ENCODE measurements around the gene TXNDC2.

Gene TXNDC2

DNA sequence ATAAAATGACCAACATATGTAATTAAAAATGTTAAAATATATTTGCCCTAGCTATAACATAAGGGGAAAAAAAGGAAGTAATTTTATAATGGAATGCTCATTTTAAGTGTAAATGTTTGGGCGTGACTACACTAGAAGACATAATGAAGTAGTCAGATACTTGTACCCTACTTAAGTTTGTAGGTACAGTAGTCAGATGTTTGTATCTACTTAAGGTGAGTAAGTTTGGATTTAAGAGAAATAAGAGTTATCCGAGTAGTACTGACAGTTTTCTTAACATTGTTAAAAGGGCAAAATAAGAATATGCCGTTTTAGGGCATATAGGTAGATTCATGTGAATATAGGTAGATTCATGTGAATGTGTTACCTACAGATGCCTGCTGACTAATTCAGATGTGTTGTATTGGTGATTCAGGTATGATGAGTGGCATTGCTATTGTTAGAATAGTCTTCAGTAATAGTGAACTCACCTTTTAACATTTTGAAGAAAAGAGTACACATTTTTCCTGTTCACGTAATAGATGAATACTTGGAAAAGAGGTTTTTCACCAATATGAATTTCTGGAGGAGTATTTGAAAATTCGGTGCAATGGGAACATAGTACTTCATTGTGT lies 43.0 kb downstream of the TXNDC2 start:
- H3K9ac ChIP-seq (ENCODE audit: low read depth, low read length), result no peak overlapping the region
- no peak overlapping the region for H3K4me3 ChIP-seq (ENCODE audit: low read depth, low read length)
- no peaks in the 10 kb centered on the region for H3K27me3 ChIP-seq (ENCODE audit: control insufficient read depth, insufficient read depth, low read length)
- H3K9me3 ChIP-seq (ENCODE audit: control insufficient read depth, insufficient read depth, low read length), result no peaks in the 10 kb centered on the region
- peaks cover 21% of the 10 kb centered on the region for H3K4me1 ChIP-seq (ENCODE audit: control insufficient read depth, insufficient read depth, low read length)
- H3K36me3 ChIP-seq (ENCODE audit: control insufficient read depth, insufficient read depth, low read length), result no peaks in the 10 kb centered on the region

GRCh38 chr18:9930299-9930884 lies 44.6 kb downstream of the TXNDC2 start:
- Histone ChIP-seq H3K9ac (ENCODE audit: low read depth, low read length) (no peak overlapping the region), H3K4me1 (ENCODE audit: control insufficient read depth, insufficient read depth, low read length) (peaks cover 16% of the 10 kb centered on the region), H3K27me3 (ENCODE audit: control insufficient read depth, insufficient read depth, low read length) (no peaks in the 10 kb centered on the region), H3K9me3 (ENCODE audit: control insufficient read depth, insufficient read depth, low read length) (no peaks in the 10 kb centered on the region), H3K4me3 (ENCODE audit: low read depth, low read length) (no peak overlapping the region), H3K36me3 (ENCODE audit: control insufficient read depth, insufficient read depth, low read length) (no peaks in the 10 kb centered on the region)

GRCh38 chr18:9931146-9931545 lies 45.4 kb downstream of the TXNDC2 start:
- Histone ChIP-seq H3K9me3 (ENCODE audit: control insufficient read depth, insufficient read depth, low read length) (no peaks in the 10 kb centered on the region), H3K36me3 (ENCODE audit: control insufficient read depth, insufficient read depth, low read length) (no peaks in the 10 kb centered on the region), H3K9ac (ENCODE audit: low read depth, low read length) (no peak overlapping the region), H3K27me3 (ENCODE audit: control insufficient read depth, insufficient read depth, low read length) (no peaks in the 10 kb centered on the region), H3K4me1 (ENCODE audit: control insufficient read depth, insufficient read depth, low read length) (peaks cover 16% of the 10 kb centered on the region), H3K4me3 (ENCODE audit: low read depth, low read length) (no peak overlapping the region)

GRCh38 chr18:9931678-9932077 lies 45.9 kb downstream of the TXNDC2 start:
- H3K4me1 ChIP-seq (ENCODE audit: control insufficient read depth, insufficient read depth, low read length), result peaks cover 13% of the 10 kb centered on the region
- no peaks in the 10 kb centered on the region for H3K27me3 ChIP-seq (ENCODE audit: control insufficient read depth, insufficient read depth, low read length)
- H3K36me3 ChIP-seq (ENCODE audit: control insufficient read depth, insufficient read depth, low read length), result no peaks in the 10 kb centered on the region
- H3K9me3 ChIP-seq (ENCODE audit: control insufficient read depth, insufficient read depth, low read length), result no peaks in the 10 kb centered on the region
- H3K9ac ChIP-seq (ENCODE audit: low read depth, low read length), result no peak overlapping the region
- no peak overlapping the region for H3K4me3 ChIP-seq (ENCODE audit: low read depth, low read length)

GRCh38 chr18:9933865-9934264 lies 48.1 kb downstream of the TXNDC2 start:
- H3K4me3 ChIP-seq (ENCODE audit: low read depth, low read length), result no peak overlapping the region
- no peak overlapping the region for H3K9ac ChIP-seq (ENCODE audit: low read depth, low read length)
- H3K9me3 ChIP-seq (ENCODE audit: control insufficient read depth, insufficient read depth, low read length), result no peaks in the 10 kb centered on the region
- peaks cover 2% of the 10 kb centered on the region for H3K4me1 ChIP-seq (ENCODE audit: control insufficient read depth, insufficient read depth, low read length)
- H3K27me3 ChIP-seq (ENCODE audit: control insufficient read depth, insufficient read depth, low read length), result no peaks in the 10 kb centered on the region
- H3K36me3 ChIP-seq (ENCODE audit: control insufficient read depth, insufficient read depth, low read length), result peaks cover 3% of the 10 kb centered on the region

GRCh38 chr18:9934274-9934673 lies 48.5 kb downstream of the TXNDC2 start:
- no peaks in the 10 kb centered on the region for H3K27me3 ChIP-seq (ENCODE audit: control insufficient read depth, insufficient read depth, low read length)
- H3K9ac ChIP-seq (ENCODE audit: low read depth, low read length), result no peak overlapping the region
- peaks cover 3% of the 10 kb centered on the region for H3K36me3 ChIP-seq (ENCODE audit: control insufficient read depth, insufficient read depth, low read length)
- no peaks in the 10 kb centered on the region for H3K9me3 ChIP-seq (ENCODE audit: control insufficient read depth, insufficient read depth, low read length)
- H3K4me3 ChIP-seq (ENCODE audit: low read depth, low read length), result no peak overlapping the region
- H3K4me1 ChIP-seq (ENCODE audit: control insufficient read depth, insufficient read depth, low read length), result no peaks in the 10 kb centered on the region

All from iPS-15b (cell line).